ENCODE results near the gene IL1RL2.

IL1RL2 gene

GRCh38 chr2:102186791-102187495 lies at the start of gene IL1RL2:
TSS of gene IL1RL2 (plus strand) at chr2:102187023. CDS start at chr2:102187868, 845 bp downstream.
- DNase-seq (ENCODE audit: extremely low read depth in 1 of 2, low read depth in 1 of 2): no peak

GRCh38 chr2:102137138-102137537 lies 49.7 kb upstream of the IL1RL2 start:
- DNase-seq (ENCODE audit: extremely low read depth in 1 of 2, low read depth in 1 of 2): no peak

- no peak for DNase-seq (ENCODE audit: extremely low read depth in 1 of 2, low read depth in 1 of 2)
Observed at GRCh38 chr2:102138331-102138730, 48.5 kb upstream of the IL1RL2 start.

GRCh38 chr2:102139851-102140250 lies 47.0 kb upstream of the IL1RL2 start:
- no peak for DNase-seq (ENCODE audit: extremely low read depth in 1 of 2, low read depth in 1 of 2)

GRCh38 chr2:102140377-102140776 lies 46.4 kb upstream of the IL1RL2 start:
- no peak for DNase-seq (ENCODE audit: extremely low read depth in 1 of 2, low read depth in 1 of 2)

GRCh38 chr2:102141011-102141943 lies 45.5 kb upstream of the IL1RL2 start:
- no peak for DNase-seq (ENCODE audit: extremely low read depth in 1 of 2, low read depth in 1 of 2)

GRCh38 chr2:102141970-102142828 lies 44.6 kb upstream of the IL1RL2 start, which contains the start of gene IL1R1:
TSS of gene IL1R1 (plus strand) at chr2:102142746. CDS start at chr2:102157725, 14,979 bp downstream.
- no peak for DNase-seq (ENCODE audit: extremely low read depth in 1 of 2, low read depth in 1 of 2)

GRCh38 chr2:102142829-102143449 lies 43.9 kb upstream of the IL1RL2 start:
- no peak for DNase-seq (ENCODE audit: extremely low read depth in 1 of 2, low read depth in 1 of 2)

GRCh38 chr2:102143450-102143985 lies 43.3 kb upstream of the IL1RL2 start:
- DNase-seq (ENCODE audit: extremely low read depth in 1 of 2, low read depth in 1 of 2): no peak

GRCh38 chr2:102144128-102144527 lies 42.7 kb upstream of the IL1RL2 start:
- no peak for DNase-seq (ENCODE audit: extremely low read depth in 1 of 2, low read depth in 1 of 2)

- DNase-seq (ENCODE audit: extremely low read depth in 1 of 2, low read depth in 1 of 2): no peak
Observed at GRCh38 chr2:102145107-102145506, 41.7 kb upstream of the IL1RL2 start.

GRCh38 chr2:102145934-102146333 lies 40.9 kb upstream of the IL1RL2 start:
- DNase-seq (ENCODE audit: extremely low read depth in 1 of 2, low read depth in 1 of 2): no peak

GRCh38 chr2:102147935-102148334 lies 38.9 kb upstream of the IL1RL2 start:
- DNase-seq (ENCODE audit: extremely low read depth in 1 of 2, low read depth in 1 of 2): no peak

GRCh38 chr2:102149243-102149642 lies 37.6 kb upstream of the IL1RL2 start:
- DNase-seq (ENCODE audit: extremely low read depth in 1 of 2, low read depth in 1 of 2): no peak

GRCh38 chr2:102149644-102150455 lies 37.0 kb upstream of the IL1RL2 start:
- no peak for DNase-seq (ENCODE audit: extremely low read depth in 1 of 2, low read depth in 1 of 2)

- no peak for DNase-seq (ENCODE audit: extremely low read depth in 1 of 2, low read depth in 1 of 2)
Observed at GRCh38 chr2:102154364-102154763, 32.5 kb upstream of the IL1RL2 start.

- no peak for DNase-seq (ENCODE audit: extremely low read depth in 1 of 2, low read depth in 1 of 2)
Observed at GRCh38 chr2:102154946-102155702, 31.7 kb upstream of the IL1RL2 start.

- no peak for DNase-seq (ENCODE audit: extremely low read depth in 1 of 2, low read depth in 1 of 2)
Observed at GRCh38 chr2:102155703-102156515, 30.9 kb upstream of the IL1RL2 start.
